Heart left ventricle (tissue), 16 donors: ENCODE measurements around the gene ABHD14A. TPM values are rescaled to one million over a fixed set of nuclear protein-coding genes. Genes with fewer than 3 reads are reported as not detected.

ENCODE experiments used
- ATAC-seq, 4 donors: fragments of 200-7000 bp; cut with Tn5 transposase; one replicate each; pipeline ENCODE4 v1.9.1; 2020 to 2022; ENCODE audit warnings: moderate library complexity in 4 of 4, mild to moderate bottlenecking in 3 of 4, moderate number of reproducible peaks in 1 of 4
- DNase-seq, 5 donors: peaks; one replicate each; pipeline ENCODE4 v3.0.0-alpha.2; 2020
- H3K27ac ChIP-seq, 12 donors: fragments of 200-600 bp; sonication (generic) in 4 of 12; one replicate each; pipeline versions ENCODE4 v1.5.0 to v1.8.0; 2016 to 2022; ENCODE audit warnings: mild to moderate bottlenecking in 2 of 12
- H3K27me3 ChIP-seq, 9 donors: fragments of 200-600 bp; sonication (generic) in 2 of 9; one replicate each; pipeline versions ENCODE4 v1.5.1 to v1.8.0; 2016 to 2022; ENCODE audit warnings: mild to moderate bottlenecking in 3 of 9
- H3K36me3 ChIP-seq, 9 donors: fragments of 200-600 bp; sonication (generic) in 2 of 9; one replicate each; pipeline versions ENCODE4 v1.5.0 to v1.8.0; 2018 to 2022; ENCODE audit warnings: mild to moderate bottlenecking in 2 of 9
- H3K4me1 ChIP-seq, 12 donors: fragments of 200-600 bp; sonication (generic) in 4 of 12; one replicate each; pipeline versions ENCODE4 v1.5.0 to v1.8.0; 2016 to 2022; ENCODE audit warnings: mild to moderate bottlenecking in 3 of 12
- H3K4me3 ChIP-seq, 12 donors: fragments of 200-600 bp; sonication (generic) in 4 of 12; one replicate each; pipeline versions ENCODE4 v1.5.0 to v1.8.0; 2017 to 2022; ENCODE audit warnings: mild to moderate bottlenecking in 9 of 12, moderate library complexity in 4 of 12
- H3K9me3 ChIP-seq, 12 donors: fragments of 200-600 bp; sonication (generic) in 4 of 12; one replicate each; pipeline versions ENCODE4 v1.5.0 to v1.8.0; 2016 to 2022; ENCODE audit warnings: mild to moderate bottlenecking in 1 of 12
- POLR2A ChIP-seq, 2 donors: fragments of 450-650 bp; IDR thresholded peaks; one replicate each; pipeline ENCODE4 v1.6.1; 2017; ENCODE audit warnings: antibody characterized with exemption in 2 of 2, mild to moderate bottlenecking in 2 of 2, moderate library complexity in 2 of 2
- WGBS, 4 donors: extraction: QIAGEN DNeasy Blood & Tissue Kit in 2 of 4; methylation state at CpG; one replicate each; pipeline versions ENCODE4 v1.1.5 to v1.1.7; 2013 to 2018; 5-methylcytosine and 5-hydroxymethylcytosine counted together
- intact Hi-C, 10 donors: fragments of 100-400 bp; cut with DNase I; formaldehyde crosslinking; loops; one replicate each; pipeline versions ENCODE4 v1.11.1 to v1.14.2; 2022
- polyA plus RNA-seq, 2 donors: library from polyadenylated mRNA; stranded (reverse); fragments of 200-250 nt; gene quantifications; one replicate each; pipeline ENCODE4 v1.2.3, GENCODE V29; 2013
- total RNA-seq, 9 donors: library from RNA; depleted of rRNA in 2 of 9; stranded (reverse); fragments of >200 nt in 2 of 9; fragmentation: NEBNext Ultra II Directional in 3 of 9; extraction: Animal tissue kit (Norgen Biotek cat#: 25700) in 3 of 9; gene quantifications; one replicate each; pipeline versions ENCODE4 v1.1.0 to v1.2.4, GENCODE V29; 2016 to 2023
- TF ChIP-seq, protein P1 (sequence below), 12 donors: fragments of 200-600 bp; sonication (generic) in 4 of 12; IDR thresholded peaks; one replicate each; pipeline versions ENCODE4 v1.5.0 to v1.8.0; 2018 to 2022; ENCODE audit warnings: antibody characterized with exemption in 12 of 12, mild to moderate bottlenecking in 5 of 12
- donor health status: ischemic (EF 13 %, LVEDD 7.1; RV severe dilation, severe dysfunction).
- donor health status: healthy with polysubstance abuse.
- donor health status: DM: no; HTN: yes; CAD: no.
- donor health status: DM: no; HTN: no; CAD: no.
- donor health status: ischemic (EF 25% LVEDD 6.9; RV normal size, moderate dysfunction).
- donor health status: ischemic (EF 25% LVEDD 5.7; RV mildly dilated, moderate dysfunction).
- donor health status: healthy.
- donor health status: DM: yes; HTN: yes; CAD: no.
- donor health status: ischemic (EF 35%, LVEDD 5.7; RV mildly dilated, moderate dysfunction).
- donor health status: nonischemic (EF 11% LVEDD 7.7; RV severe dilation, severe dysfunction).
- donor health status: DM: yes; HTN: yes; CAD: no.
- donor health status: PGD.
- donor health status: ischemic (EF 29% LVEDD 5.4; RV normal size, mild dysfunction).
- donor health status: nonischemic (EF 23%, LVEDD 6.1; RV moderate dilation, normal function).

Gene ABHD14A
- total and polyA plus RNA-seq, 11 donors, result 17.7 to 70.3 (median 22.1) TPM

- Histone ChIP-seq H3K36me3 (peaks cover 0 to 34% (median 22%) of the 10 kb centered on the region in 9 donors), H3K27me3 (no peaks in the 10 kb centered on the region), H3K9me3 (no peaks in the 10 kb centered on the region), H3K27ac (peak overlapping the region in 7 of 12 donors; percentile 32 to 80 (median 57)), H3K4me1 (peaks cover 3 to 60% (median 45%) of the 10 kb centered on the region in 12 donors), H3K4me3 (no peak overlapping the region)
- WGBS, 4 donors, result 62 to 67% (median 65%) methylated on average over 9 of the region's 9 CpGs
- ATAC-seq (peak; percentile 69 to 79 (median 76)), DNase-seq (peak in 3 of 5 donors; percentile 63 to 78 (median 64))
- TF ChIP-seq, protein P1, sequence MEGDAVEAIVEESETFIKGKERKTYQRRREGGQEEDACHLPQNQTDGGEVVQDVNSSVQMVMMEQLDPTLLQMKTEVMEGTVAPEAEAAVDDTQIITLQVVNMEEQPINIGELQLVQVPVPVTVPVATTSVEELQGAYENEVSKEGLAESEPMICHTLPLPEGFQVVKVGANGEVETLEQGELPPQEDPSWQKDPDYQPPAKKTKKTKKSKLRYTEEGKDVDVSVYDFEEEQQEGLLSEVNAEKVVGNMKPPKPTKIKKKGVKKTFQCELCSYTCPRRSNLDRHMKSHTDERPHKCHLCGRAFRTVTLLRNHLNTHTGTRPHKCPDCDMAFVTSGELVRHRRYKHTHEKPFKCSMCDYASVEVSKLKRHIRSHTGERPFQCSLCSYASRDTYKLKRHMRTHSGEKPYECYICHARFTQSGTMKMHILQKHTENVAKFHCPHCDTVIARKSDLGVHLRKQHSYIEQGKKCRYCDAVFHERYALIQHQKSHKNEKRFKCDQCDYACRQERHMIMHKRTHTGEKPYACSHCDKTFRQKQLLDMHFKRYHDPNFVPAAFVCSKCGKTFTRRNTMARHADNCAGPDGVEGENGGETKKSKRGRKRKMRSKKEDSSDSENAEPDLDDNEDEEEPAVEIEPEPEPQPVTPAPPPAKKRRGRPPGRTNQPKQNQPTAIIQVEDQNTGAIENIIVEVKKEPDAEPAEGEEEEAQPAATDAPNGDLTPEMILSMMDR (IDR thresholded peaks at IDR 0.05), result no peak
- no peak for TF ChIP-seq POLR2A (IDR thresholded peaks at IDR 0.05)
- intact Hi-C loops, result loop anchor here in 1 of 10 donors (10.0 kb wide), 1 partner anchor 1607 kb away; the partner anchor contains the start of genes CYB561D2, NPRL2 and TMEM115
Measured at GRCh38 chr3:51961602-51962569, 13.0 kb upstream of the ABHD14A start.

- H3K4me3 ChIP-seq, result no peak overlapping the region
- H3K4me1 ChIP-seq, result peaks cover 3 to 67% (median 45%) of the 10 kb centered on the region in 12 donors
- WGBS, 4 donors, result 61 to 75% (median 69%) methylated on average over 6 of the region's 6 CpGs
- intact Hi-C loops, result loop anchor here in 1 of 10 donors (10.0 kb wide), 1 partner anchor 1608 kb away; the partner anchor contains the start of genes CYB561D2, NPRL2 and TMEM115
- no peaks in the 10 kb centered on the region for H3K9me3 ChIP-seq
- no peaks in the 10 kb centered on the region for H3K27me3 ChIP-seq
- DNase-seq (peak in 3 of 5 donors; percentile 12 to 64 (median 55)), ATAC-seq (peak in 3 of 4 donors; percentile 17 to 29 (median 21))
- H3K27ac ChIP-seq, result peak overlapping the region in 11 of 12 donors; percentile 27 to 80 (median 39)
- H3K36me3 ChIP-seq, result peaks cover 0 to 29% (median 16%) of the 10 kb centered on the region in 9 donors
- TF ChIP-seq, protein P1 (IDR thresholded peaks at IDR 0.05), result no peak
- no peak for TF ChIP-seq POLR2A (IDR thresholded peaks at IDR 0.05)
Measured at GRCh38 chr3:51962854-51963530, 11.9 kb upstream of the ABHD14A start.

DNA sequence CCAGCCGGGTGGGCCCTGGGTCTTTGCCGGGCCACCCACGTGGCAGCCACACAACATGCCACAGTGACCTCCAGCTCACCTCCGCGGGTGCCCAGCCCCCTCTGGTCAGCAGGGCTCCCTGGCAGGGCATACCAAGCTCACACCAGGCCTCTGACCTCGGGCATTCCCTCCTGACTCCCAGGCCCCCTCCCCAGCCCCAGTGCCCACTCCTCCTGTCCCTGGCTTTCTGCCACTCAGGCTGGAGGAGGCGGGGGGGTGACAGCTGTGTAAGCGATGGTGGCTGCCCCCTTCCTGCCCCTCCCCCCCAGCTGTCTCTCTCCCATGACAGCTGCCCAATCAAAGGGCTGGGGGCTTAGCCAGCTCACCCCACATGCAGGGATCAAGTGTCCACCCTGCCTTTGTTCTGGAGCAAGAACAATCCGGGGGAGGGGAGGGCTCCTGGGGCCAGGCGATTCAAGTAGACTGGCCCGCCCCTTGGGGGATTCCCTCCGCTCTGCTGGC lies 10.9 kb upstream of the ABHD14A start:
- peak overlapping the region in 11 of 12 donors; percentile 12 to 80 (median 53) for H3K27ac ChIP-seq
- TF ChIP-seq, protein P1 (IDR thresholded peaks at IDR 0.05), result no peak
- TF ChIP-seq POLR2A (IDR thresholded peaks at IDR 0.05), result no peak
- peaks cover 0 to 19% (median 10%) of the 10 kb centered on the region in 9 donors for H3K36me3 ChIP-seq
- H3K4me3 ChIP-seq, result no peak overlapping the region
- intact Hi-C loops, result loop anchor here in 1 of 10 donors (10.0 kb wide), 1 partner anchor 1609 kb away; the partner anchor contains the start of genes CYB561D2, NPRL2 and TMEM115
- H3K9me3 ChIP-seq, result no peaks in the 10 kb centered on the region
- no peaks in the 10 kb centered on the region for H3K27me3 ChIP-seq
- H3K4me1 ChIP-seq, result peaks cover 3 to 74% (median 49%) of the 10 kb centered on the region in 12 donors
- ATAC-seq (no peak), DNase-seq (peak in 1 of 5 donors; percentile 49)
- 48 to 66% (median 60%) methylated on average over 12 of the region's 12 CpGs for WGBS, 4 donors
